G401.6 (cell line): ENCODE measurements around the gene GPC5.
"Not testable (repeated sequence)": the region's sequence is repeated elsewhere in the genome, so short reads cannot be mapped to it uniquely, and the experiment has no call there.

Experiments used
- FAIRE-seq: peaks from 2 replicates; lab custom pipeline; 2012; peaks lifted over from hg19 to GRCh38; lab: Jason Lieb, UNC

The GPC5 gene

DNA sequence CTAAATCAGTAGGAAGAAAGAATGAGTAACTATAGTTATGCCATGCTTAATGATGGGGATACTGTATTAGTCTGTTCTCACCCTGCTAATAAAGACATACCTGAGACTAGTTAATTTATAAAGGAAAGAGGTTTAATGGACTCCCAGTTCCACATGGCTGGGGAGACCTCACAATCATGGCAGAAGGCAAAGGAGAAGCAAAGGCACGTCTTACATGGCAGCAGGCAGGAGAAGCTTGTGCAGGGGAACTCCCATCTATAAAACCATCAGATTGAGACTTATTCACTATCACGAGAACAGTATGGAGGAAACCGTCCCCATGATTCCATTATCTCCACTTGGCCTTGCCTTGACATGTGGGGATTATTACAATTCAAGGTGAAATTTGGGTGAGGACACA, 1084.4 kb downstream of the GPC5 start:
- not testable (repeated sequence) for FAIRE-seq

DNA sequence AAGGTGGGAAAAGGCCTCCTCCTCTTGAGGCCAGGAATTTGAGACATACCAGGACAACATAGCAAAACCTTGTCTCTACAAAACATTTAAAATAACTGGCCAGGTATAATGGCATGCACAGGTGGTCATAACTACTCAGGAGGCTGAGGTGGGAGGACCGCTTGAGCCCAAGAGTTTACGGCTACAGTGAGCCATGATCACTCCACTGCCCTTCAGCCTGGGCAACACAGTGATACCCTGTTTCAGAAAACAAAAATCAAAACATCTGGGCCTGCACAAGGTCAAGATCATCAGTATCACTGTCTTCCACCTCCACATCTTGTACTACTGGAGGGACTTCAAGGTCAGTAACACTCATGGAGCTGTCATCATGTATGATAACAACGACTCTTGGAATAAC, 1085.5 kb downstream of the GPC5 start:
- FAIRE-seq = no peak

DNA sequence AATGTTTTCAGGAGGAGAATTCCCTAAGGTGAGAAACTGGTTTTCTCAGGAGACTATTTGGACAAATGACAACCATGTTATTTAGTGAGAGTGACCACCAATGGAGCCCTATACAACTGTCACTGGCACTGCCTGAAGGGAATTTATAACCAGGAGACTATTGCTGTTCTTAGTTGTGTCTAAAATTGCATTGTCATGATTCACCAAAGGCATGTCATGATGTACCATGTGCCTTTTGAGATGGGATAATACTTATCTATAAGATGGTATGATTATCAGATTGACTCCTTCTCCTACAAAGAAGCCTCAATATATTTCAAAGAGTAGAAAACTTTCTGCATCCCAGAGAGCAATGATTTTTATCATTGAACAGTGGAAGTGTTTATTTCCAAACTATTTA, 1088.8 kb downstream of the GPC5 start:
- no peak for FAIRE-seq

DNA sequence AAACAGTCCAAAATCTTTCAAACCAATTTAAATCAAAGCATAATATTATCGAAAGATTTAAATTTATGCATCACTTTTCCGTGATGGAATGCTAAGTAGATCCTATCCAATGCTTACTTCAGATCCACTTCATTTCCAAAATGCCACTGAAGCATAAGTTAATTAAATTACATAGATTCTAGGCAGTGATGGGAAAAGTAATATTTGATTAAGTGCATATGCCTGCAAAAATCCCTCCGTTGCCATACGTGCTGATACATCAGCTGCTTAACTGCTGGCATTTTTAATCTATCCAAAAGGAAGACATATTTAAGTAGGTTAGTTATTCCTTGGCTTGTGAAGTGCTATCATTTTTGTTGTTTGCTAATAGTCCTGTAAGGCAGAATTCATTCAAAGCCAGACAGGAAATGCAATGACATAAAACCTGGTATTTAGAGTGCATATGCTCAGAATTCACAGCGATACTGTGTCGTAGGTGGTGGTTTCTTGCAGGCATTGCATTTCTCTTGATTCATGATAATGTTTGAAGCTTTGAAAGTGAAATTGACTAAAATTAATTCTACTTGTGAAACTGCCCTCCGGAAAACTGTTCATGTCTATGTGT, 1089.9 kb downstream of the GPC5 start:
- FAIRE-seq = no peak

DNA sequence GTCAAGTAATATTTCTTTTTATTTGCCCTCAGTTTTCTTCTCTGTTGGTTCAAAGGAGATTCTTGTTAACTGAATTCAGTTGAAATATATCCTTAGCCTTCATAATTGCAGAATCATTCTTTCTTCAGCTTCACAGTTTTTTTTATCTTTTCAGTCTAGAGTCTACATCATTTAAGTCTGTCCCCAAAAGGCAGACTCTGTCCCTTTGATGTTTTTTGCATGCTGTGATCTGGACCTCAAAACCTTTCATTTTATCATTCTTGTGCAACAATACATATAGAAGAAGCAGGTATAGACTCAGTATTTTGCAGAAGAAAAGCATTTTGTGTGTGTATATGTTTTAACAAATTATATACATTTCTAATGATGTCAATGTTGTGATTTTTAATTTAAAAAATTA, 1093.4 kb downstream of the GPC5 start:
- no peak for FAIRE-seq

DNA sequence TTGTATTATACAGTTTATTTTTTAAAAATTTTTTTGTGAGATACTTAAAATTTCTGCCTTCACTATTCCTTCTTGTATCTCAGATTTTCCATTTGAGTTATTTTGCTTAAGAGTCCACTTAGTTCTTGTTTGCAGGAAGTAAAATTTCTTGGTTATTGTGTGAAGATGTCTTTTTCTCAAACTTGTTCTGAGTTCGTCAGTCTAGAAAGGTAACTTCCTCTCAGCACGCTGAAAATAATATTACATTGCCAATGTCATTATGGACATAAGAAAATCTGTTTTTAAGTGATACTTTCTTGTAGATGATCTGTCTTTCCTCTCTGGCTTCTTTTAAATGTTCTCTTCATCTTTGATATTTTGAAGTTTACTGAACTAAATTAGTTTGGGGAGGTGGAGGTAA, 1096.5 kb downstream of the GPC5 start:
- FAIRE-seq = no peak

DNA sequence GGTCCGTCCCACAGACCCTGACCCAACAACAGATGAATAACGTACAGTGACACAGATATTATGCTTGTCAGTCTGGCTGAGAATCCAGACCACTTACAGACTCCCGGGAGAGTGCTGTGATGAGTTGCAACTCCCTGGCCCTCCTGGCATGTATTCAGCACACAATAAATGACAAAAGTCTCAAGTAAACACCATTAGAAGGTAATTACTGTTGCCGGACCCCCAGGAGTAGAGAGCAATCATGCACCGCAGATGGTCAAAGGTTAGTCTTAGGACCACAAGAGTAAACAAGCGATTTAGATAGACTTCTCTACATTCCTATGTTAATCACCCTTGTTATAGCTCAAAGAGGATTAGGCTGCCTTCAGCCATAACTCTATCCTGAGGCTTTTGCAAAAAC, 1101.8 kb downstream of the GPC5 start:
- FAIRE-seq = no peak

DNA sequence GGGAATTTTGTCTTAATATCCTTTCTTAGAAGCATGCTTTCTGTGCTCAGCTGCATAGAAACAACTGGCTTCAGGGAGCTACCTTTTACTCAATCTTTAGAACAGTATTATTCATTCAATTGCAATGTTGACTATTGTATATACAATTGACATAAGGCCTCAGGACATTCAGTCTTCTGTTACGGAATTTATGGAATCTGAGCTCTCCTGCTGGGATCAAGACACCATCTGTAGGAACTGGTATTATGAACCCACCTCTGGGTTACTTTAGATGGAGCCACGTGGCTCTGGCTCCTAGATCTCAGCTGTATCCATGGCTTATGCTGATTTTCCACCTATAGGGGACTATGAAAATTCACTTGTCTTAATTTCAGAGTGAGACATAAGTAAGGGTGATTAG, 1112.0 kb downstream of the GPC5 start:
- no peak for FAIRE-seq

DNA sequence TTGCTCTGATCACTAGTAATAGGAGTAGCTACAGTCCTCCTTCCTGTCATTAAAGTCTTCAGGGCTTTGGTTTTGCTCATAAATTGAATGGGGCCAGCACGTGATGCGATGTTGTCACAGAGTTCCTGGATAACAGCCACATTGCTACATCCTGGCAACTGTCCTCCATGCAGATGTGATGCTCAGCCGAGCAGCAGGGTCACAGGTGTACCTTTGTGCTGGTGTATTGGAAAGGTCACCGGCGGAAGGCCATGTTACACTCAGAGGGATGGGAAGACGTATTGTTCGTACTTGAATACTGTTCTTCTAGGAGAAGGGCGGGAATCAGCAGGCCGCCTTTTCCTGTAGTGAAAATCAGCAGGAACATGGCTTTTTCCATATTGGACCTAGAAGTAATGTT, 1114.4 kb downstream of the GPC5 start:
- no peak for FAIRE-seq

DNA sequence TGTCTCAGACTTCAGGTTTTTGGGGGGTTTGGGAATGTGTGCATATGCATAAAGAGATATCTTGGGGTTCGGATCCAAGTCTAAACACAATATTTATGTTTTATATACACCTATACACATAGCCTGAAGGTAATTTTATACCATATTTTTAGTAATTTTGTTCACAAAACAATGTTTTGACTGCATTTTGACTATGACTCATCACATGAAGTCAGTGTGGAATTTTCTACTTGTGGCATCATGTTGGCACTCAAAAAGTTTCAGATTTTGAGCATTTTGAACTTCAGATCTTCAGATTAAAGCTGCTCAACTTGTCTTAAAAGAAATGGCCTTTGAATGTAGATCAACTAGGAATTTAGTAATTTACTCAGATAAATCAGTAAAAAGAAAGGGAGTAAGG, 1115.3 kb downstream of the GPC5 start:
- FAIRE-seq = no peak

DNA sequence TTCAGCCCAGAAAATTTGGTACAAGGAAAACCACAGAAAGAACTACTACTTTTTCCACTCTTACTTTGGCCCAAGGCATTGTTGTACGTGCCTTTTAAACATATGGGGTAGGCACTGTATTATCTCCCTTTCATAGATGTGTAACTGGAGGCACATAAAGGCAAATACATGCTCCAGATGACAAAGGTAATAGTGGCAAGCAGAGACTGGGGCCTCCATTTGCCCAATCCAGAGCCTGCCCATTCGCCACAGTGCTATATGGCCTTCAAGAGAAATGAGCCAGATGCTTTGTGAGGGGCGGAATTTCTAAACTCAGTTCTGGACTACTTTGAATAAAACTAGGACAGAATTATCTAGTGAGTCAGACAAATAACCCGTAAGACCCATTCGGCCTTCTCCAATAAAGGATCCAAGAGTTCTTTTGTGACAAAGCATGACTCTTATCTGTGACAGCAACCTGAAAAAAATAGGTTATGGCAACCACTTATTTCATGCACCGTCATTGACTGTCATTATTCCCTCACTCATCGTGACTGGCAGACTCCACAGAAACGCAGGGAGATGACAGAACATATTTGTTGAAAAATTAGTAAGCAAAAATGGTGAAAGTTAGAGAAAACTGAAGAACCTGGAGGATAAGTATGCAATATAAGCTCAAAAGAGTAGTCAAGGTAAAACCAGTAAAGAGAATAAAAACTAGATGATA, 1116.2 kb downstream of the GPC5 start:
- no peak for FAIRE-seq

DNA sequence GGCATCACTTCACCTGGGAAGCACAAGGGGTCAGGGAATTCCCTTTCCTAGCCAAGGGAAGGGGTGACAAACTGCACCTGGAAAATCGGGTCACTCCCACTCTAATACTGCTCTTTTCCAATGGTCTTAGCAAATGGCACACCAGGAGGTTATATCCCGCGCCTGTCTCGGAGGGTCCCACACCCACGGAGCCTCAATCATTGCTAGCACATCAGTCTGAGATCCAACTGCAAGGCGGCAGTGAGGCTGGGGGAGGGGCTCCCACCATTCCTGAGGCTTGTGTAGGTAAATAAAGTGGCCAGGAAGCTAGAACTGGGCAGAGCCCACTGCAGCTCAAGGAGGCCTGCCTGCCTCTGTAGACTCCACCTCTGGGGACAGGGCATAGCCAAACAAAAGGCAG, 1118.5 kb downstream of the GPC5 start:
- FAIRE-seq = not testable (repeated sequence)

DNA sequence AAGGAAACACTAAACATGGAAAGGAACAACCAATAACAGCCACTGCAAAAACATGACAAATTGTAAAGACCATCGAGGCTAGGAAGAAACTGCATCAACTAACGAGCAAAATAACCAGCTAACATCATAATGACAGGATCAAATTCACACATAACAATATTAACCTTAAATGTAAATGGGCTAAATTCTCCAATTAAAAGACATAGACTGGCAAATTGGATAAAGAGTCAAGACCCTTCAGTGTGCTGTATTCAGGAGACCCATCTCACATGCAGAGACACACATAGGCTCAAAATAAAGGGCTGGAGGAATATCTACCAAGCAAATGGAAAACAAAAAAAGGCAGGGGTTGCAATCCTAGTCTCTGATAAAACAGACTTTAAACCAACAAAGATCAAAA, 1120.2 kb downstream of the GPC5 start:
- FAIRE-seq = not testable (repeated sequence)

DNA sequence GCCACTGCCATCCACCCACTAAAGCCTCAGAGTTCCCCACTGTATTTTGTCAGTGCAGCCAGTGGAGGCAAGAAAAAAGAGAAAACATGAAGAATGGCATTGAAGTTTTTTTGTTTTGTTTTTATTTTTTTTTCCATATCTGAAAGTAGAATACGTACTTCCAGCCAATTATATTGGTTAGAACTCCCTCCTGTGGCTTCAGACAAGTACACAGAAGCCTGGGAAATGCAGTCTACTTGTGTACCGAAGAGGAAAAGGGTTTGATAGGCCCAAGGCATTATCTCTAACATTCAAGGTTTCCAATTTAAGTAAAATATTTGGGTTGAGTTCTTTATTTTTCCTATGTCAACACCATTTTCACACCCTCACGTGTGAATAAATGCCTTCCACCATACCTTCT, 1131.9 kb downstream of the GPC5 start:
- FAIRE-seq = no peak

DNA sequence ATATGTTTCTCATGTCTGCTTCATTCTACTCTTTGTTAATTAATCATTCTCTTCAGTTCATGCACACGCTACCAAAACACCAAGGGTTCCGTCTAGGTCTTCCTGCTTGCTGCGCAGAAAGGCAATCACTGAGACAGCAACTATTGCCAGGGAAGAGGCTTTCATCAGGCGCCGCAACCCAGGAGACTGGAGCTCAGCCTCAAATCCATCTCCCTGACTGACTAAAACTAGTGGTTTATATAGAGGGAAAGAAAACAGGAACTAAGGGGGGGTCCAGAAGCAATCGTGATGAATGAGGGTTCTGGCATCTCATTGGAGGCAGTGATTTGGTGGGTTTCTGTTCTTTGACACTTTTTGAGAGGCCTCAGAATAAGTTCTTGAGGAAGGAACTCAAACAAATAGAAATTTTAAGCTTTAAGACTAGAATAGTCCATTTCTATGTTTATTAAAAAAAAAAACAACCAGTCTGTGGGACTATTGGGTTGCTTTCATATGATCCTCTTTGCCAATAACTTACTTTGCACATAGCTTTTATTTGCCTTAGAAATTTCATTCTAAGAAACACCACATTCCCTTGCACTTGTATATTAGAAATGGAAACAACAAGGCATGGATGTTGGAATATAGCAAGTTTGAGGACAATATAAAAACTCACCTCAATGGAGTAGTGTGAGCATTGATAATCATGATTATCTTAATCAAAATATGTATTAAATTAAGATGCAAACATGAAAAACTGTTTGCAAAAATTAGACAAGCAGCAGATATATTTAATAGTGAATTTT, 1137.0 kb downstream of the GPC5 start:
- no peak for FAIRE-seq

DNA sequence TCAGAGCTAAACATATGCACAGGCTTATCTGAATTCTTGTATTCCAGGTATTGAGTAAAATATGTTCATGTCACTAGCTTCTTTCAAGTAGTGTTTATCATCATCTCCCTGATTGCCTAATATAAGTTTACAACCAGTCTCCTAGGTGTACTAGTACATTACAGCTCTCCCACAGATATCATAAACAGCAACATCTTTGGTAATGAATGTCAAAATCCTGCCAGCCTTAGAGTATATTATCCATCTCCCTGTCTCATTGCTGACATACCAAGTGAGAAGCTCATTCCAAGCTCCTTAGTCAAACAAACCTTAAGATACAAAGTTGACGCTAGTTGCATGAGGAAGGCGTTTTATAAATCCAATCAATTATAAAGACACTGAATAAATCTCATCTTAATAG, 1139.0 kb downstream of the GPC5 start:
- no peak for FAIRE-seq

DNA sequence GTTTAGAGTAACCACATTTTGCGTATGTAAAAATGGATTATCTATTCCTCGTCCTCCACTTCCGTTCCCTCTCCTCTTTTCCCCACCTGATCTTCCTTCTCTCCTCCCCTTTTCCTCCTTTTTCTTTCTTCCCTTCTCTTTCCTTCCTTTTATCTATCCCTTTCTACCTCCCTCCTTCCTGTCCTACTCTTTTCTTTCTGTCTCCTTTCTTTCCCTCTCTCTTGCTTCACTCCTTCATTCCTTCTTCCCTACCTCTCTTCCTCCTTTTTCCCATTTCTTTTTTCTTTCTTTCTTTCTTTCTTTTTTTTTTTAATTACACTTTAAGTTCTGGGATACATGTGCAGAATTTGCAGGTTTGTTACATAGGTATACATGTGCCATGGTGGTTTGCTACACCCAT, 1139.7 kb downstream of the GPC5 start:
- no peak for FAIRE-seq

DNA sequence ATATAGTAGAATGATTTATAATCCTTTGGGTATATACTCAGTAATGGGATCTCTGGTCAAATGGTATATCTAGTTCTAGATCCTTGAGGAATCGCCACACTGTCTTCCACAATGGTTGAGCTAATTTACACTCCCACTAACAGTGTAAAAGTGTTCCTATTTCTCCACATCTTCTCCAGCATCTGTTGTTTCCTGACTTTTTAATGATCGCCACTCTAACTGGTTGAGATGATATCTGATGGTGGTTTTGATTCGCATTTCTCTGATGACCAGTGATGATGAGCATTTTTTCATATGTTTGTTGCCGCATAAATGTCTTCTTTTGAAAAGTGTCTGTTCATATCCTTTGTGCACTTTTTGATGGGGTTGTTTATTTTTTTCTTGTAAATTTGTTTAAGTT, 1140.7 kb downstream of the GPC5 start:
- FAIRE-seq = not testable (repeated sequence)

DNA sequence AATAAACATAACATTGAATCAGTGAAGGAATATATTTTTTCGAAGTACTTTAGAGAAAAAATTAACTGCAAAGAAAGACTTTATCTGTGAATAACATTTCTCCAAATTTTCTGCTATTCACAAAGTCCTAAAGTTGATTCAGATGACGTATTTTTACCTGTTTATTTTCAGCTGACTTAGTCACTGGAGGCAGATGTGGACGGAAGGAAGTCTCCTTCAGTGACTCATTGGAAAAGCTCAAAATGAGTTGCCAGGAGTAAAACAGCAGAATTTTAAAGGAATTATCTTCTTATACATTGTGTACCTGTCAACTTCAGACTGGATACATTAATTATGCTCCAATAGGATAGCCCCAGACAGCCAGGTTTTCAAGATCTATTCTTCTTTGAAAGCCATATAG, 1148.8 kb downstream of the GPC5 start:
- no peak for FAIRE-seq

DNA sequence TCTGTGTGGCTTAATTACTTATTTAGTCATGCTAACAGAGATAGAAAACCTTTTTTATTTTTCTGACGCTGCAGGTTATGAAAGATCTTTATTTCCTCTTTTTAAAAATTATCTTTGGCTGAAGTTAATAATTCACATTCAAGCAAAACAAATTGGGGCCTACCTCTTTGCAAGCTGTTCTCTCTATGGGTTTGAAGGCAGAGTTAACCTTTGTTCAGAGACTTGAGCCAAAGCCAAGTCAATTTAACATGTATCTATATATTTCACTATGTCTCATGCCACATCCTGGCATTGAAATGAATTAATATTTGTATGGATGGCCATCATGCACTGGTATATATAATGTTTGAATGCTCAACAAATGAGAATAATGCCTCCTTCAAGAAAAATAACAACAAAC, 1150.9 kb downstream of the GPC5 start:
- FAIRE-seq = no peak

DNA sequence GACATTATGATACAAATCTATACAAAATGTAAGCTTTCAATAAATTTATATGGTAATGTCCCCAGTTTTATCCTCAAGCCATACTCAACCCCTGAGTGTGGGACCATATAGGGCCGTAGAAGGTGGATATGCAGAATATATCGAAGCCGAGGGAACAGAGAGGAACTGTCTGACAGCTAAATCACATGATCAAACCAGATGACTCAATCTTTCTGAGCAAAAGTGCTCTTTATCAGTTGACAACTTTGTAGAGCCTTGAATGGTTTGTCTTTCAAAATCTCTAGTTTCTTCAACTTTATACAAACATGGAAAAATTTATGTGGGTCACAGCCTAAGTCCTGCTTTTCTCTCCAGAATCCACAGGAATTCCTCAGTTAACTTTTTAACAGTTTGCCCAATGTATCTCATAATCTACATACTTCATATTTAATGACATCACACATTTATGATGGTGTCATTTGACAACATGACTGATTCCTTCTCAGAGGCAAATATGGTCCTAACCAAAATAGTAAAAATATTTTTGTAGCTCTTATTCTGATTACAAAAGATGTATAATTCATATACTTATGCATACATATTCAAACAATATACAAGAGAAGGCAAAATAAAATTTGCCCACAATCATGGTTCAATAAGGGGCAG, 1155.2 kb downstream of the GPC5 start:
- FAIRE-seq = no peak

DNA sequence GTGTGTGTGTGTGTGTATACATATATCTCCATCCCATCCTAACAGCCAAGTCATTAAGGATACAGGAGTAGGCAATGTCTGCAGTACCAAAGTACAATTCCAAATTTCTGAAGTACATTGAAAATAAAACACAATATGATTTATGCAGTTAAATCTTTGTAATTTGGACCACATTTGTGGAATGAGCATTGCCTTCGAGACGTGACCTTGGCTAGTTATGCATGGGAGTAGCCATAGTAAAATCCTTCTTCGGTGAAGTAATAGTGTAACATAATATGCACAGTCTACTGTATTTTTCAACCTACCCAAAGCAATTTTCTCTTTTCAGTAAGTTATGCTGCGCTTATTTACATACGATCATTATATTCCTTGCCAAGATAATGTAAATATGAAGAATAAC, 1162.5 kb downstream of the GPC5 start:
- FAIRE-seq = no peak

DNA sequence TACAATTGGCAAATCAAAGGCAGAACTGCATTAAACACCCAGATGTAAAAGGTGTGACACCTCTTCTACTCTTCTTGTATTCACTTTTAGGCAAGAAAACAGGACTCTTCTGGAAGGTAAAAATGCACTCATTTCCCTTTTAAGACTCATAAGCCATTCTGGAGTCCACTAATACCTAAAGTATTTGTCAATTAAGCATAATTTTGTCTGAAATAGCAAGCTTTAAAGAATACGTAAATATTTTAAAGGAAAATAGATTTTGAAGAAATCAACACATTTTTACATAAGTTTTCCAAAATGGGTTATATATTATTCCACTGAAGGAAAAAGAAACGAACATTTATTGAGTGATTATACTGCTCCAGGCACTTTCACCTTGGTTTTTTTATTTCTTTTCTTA, 1166.5 kb downstream of the GPC5 start:
- FAIRE-seq = no peak
